HepG2 (cell line): ENCODE results near the gene ZNF282. TPM values are rescaled to one million over a fixed set of nuclear protein-coding genes. Genes with fewer than 3 reads are reported as not detected.
A peak's percentile ranks its signal among the peaks of the same experiment; 100 is the strongest.

Source experiments
- AHR ChIP-seq: IDR thresholded peaks from 2 replicates; pipeline ENCODE4 v1.6.1; 2018; ENCODE audit warnings: missing genetic modification reagents, missing compliant biosample characterization
- EZH2 ChIP-seq: conservative IDR thresholded peaks from 2 replicates; pipeline ENCODE4 v1.6.1; 2012; ENCODE audit warnings: mild to moderate bottlenecking, low read depth, low read length, moderate library complexity
- JDP2 ChIP-seq: sonication (generic); formaldehyde crosslinking; IDR thresholded peaks from 2 replicates; pipeline ENCODE4 v1.8.1; 2022; ENCODE audit warnings: missing genetic modification reagents, borderline replicate concordance
- KDM3A ChIP-seq: IDR thresholded peaks from 2 replicates; pipeline ENCODE4 v1.6.1; 2018; ENCODE audit warnings: low read depth, missing compliant biosample characterization
- NFIC ChIP-seq: IDR thresholded peaks from 2 replicates; pipeline ENCODE4 v1.6.1; 2012; ENCODE audit warnings: mild to moderate bottlenecking, low read length, inconsistent platforms
- PPARG ChIP-seq: conservative IDR thresholded peaks from 2 replicates; pipeline ENCODE4 v1.6.1; 2016; ENCODE audit warnings: missing biosample characterization, missing genetic modification reagents
- SRSF4 ChIP-seq: fragments of 200-400 bp; formaldehyde crosslinking; IDR thresholded peaks from one replicate; pipeline ENCODE4 v1.6.1; 2018; ENCODE audit warnings: mild to moderate bottlenecking, low read depth, low read length, moderate library complexity; ENCODE audit not compliant: poor library complexity, severe bottlenecking
- TFAP4 ChIP-seq: sonication (generic); IDR thresholded peaks from 2 replicates; pipeline ENCODE4 v1.6.1; 2016; ENCODE audit warnings: low read depth, borderline replicate concordance
- ZBTB3 ChIP-seq: sonication (generic); formaldehyde crosslinking; IDR thresholded peaks from 2 replicates; pipeline ENCODE4 v1.4.0; 2020; ENCODE audit warnings: low read depth, mild to moderate bottlenecking, moderate library complexity, missing genetic modification reagents, borderline replicate concordance
- ZKSCAN8 ChIP-seq: IDR thresholded peaks from 2 replicates; pipeline ENCODE4 v1.6.1; 2016; ENCODE audit warnings: borderline replicate concordance, missing genetic modification reagents, missing compliant biosample characterization
- ZNF282 ChIP-seq: fragments of 450-650 bp; IDR thresholded peaks from 2 replicates; pipeline ENCODE4 v1.6.1; 2018; ENCODE audit not compliant: partially characterized antibody
- ZNF33A ChIP-seq: sonication (generic); formaldehyde crosslinking; IDR thresholded peaks from 2 replicates; pipeline ENCODE4 v1.5.1; 2020; ENCODE audit warnings: missing genetic modification reagents, mild to moderate bottlenecking, moderate library complexity, borderline replicate concordance
- ZNF496 ChIP-seq: sonication (generic); formaldehyde crosslinking; IDR thresholded peaks from 2 replicates; pipeline ENCODE4 v1.8.1; 2023; ENCODE audit warnings: mild to moderate bottlenecking, moderate library complexity, missing genetic modification reagents; ENCODE audit not compliant: insufficient replicate concordance
- ZNF788 ChIP-seq: sonication (generic); formaldehyde crosslinking; IDR thresholded peaks from 2 replicates; pipeline ENCODE4 v1.5.0; 2020; ENCODE audit warnings: mild to moderate bottlenecking, missing genetic modification reagents, borderline replicate concordance
- ZNF816 ChIP-seq: sonication (generic); formaldehyde crosslinking; IDR thresholded peaks from 2 replicates; pipeline ENCODE4 v1.8.0; 2022; ENCODE audit warnings: missing genetic modification reagents, mild to moderate bottlenecking, borderline replicate concordance
- ZNF878 ChIP-seq: sonication (generic); formaldehyde crosslinking; IDR thresholded peaks from 2 replicates; pipeline ENCODE4 v1.8.1; 2023; ENCODE audit warnings: mild to moderate bottlenecking, missing genetic modification reagents, moderate library complexity
- polyA plus RNA-seq, 8 experiments: library from polyadenylated mRNA; depleted of rRNA in 3 of 8; stranded (reverse) in 7 of 8; unstranded in 1 of 8; fragments of >200 nt; fragmentation: Illumina TruSeq in 4 of 8; extraction: Trizol in 4 of 8; gene quantifications; 2 replicates each; pipeline versions ENCODE4 v1.2.1 to v1.2.3, GENCODE V29; 2011 to 2016; ENCODE audit warnings: low read depth in 4 of 8, missing spikeins in 1 of 8, mixed read lengths in 1 of 8; ENCODE audit not compliant: insufficient read depth in 1 of 8
- total RNA-seq, 5 experiments: library from RNA; depleted of rRNA; stranded (reverse); fragments of >200 nt; fragmentation: Illumina TruSeq; extraction: Trizol; gene quantifications; 2 replicates each; pipeline ENCODE4 v1.2.3, GENCODE V29; 2016; ENCODE audit warnings: low read depth in 1 of 5
- TF ChIP-seq, protein P1 (sequence below): sonication (generic); formaldehyde crosslinking; IDR thresholded peaks from 2 replicates; pipeline ENCODE4 v1.4.0; 2020; ENCODE audit warnings: missing genetic modification reagents, mild to moderate bottlenecking, borderline replicate concordance
- TF ChIP-seq, protein P2 (sequence below): IDR thresholded peaks from 2 replicates; pipeline ENCODE4 v1.6.1; 2016; ENCODE audit warnings: low read depth, control low read depth
- TF ChIP-seq, protein P3 (sequence below): IDR thresholded peaks from 2 replicates; pipeline ENCODE4 v1.6.1; 2016; ENCODE audit warnings: control low read depth
- TF ChIP-seq, protein P4 (sequence below): sonication (generic); formaldehyde crosslinking; IDR thresholded peaks from 2 replicates; pipeline ENCODE4 v1.8.1; 2023; ENCODE audit warnings: mild to moderate bottlenecking, missing genetic modification reagents, borderline replicate concordance

ZNF282 gene
- total and polyA plus RNA-seq, 2 of the 13 experiments (the other 11 are each of a cell fraction or from before 2014, with no cell fraction given) = 9.1 to 20.9 TPM

DNA sequence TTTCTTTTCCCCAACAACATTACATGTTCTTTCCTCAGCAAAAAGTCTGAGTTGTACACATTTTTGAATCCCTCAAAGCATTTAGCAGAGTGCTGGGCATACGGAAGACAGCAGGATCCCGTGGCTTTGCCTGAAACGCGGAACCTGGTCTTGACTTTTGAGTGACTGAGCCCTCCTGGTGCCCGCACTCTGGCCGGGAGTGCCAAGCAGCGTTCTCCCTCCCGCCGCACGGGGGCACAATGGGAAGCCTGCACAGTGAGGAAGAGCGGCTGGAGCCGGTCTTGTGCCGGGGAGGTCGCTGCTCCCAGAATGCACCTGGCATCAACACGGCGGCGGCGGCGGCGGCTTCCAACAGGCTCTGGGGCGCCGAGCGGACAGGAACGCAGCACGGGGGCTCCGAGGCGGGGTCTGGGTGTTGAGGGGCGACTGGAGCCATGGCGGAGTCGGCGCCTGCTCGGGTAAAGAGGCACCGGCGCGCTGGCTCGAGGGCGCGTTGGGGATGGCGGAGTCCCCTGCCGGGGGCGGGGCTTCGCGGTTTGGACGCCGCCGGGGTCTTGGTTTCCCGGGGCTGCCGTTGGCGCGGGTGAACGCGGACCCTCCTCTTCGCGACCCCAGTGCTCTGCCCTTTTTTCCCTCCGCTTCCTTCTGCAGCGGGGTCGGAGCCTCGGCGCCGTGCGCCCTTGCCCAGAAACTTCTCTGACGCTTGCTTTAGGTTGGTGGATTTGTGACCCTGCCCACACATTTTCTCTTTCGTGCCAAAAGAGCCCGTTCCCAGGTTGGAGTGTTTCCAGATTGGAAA lies 44.2 kb downstream of the ZNF282 start, which contains the start of gene ZNF212 (continued):
- TF ChIP-seq, protein P1, sequence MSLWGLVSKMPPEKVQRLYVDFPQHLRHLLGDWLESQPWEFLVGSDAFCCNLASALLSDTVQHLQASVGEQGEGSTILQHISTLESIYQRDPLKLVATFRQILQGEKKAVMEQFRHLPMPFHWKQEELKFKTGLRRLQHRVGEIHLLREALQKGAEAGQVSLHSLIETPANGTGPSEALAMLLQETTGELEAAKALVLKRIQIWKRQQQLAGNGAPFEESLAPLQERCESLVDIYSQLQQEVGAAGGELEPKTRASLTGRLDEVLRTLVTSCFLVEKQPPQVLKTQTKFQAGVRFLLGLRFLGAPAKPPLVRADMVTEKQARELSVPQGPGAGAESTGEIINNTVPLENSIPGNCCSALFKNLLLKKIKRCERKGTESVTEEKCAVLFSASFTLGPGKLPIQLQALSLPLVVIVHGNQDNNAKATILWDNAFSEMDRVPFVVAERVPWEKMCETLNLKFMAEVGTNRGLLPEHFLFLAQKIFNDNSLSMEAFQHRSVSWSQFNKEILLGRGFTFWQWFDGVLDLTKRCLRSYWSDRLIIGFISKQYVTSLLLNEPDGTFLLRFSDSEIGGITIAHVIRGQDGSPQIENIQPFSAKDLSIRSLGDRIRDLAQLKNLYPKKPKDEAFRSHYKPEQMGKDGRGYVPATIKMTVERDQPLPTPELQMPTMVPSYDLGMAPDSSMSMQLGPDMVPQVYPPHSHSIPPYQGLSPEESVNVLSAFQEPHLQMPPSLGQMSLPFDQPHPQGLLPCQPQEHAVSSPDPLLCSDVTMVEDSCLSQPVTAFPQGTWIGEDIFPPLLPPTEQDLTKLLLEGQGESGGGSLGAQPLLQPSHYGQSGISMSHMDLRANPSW (CRISPR knock-in tag) = 0 out of 2 replicates have a peak, but pooled peaks have one; percentile 54
- 0 out of 2 replicates have a peak, but pooled peaks have one; percentile 87 for TF ChIP-seq ZNF33A (CRISPR knock-in tag)
- no peak for TF ChIP-seq SRSF4
- no peak for TF ChIP-seq KDM3A (CRISPR knock-in tag)
- TF ChIP-seq AHR = no peak
- TF ChIP-seq, protein P2, sequence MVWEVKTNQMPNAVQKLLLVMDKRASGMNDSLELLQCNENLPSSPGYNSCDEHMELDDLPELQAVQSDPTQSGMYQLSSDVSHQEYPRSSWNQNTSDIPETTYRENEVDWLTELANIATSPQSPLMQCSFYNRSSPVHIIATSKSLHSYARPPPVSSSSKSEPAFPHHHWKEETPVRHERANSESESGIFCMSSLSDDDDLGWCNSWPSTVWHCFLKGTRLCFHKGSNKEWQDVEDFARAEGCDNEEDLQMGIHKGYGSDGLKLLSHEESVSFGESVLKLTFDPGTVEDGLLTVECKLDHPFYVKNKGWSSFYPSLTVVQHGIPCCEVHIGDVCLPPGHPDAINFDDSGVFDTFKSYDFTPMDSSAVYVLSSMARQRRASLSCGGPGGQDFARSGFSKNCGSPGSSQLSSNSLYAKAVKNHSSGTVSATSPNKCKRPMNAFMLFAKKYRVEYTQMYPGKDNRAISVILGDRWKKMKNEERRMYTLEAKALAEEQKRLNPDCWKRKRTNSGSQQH (CRISPR knock-in tag) = 0 out of 2 replicates have a peak, but pooled peaks have one; percentile 71
- peak; percentile 54; the same call in 1 of the 2 replicates for TF ChIP-seq PPARG (CRISPR knock-in tag)
- no peak; the same call in 1 of the 2 replicates for TF ChIP-seq ZKSCAN8 (CRISPR knock-in tag)
- no peak for TF ChIP-seq EZH2
- TF ChIP-seq ZNF496 (CRISPR knock-in tag) = no peak
- peak; percentile 59 for TF ChIP-seq TFAP4
- no peak for TF ChIP-seq JDP2
- no peak for TF ChIP-seq ZNF282
- peak; percentile 77 for TF ChIP-seq ZNF878 (CRISPR knock-in tag)
- TF ChIP-seq ZNF788 = peak; percentile 98
- no peak for TF ChIP-seq ZBTB3 (CRISPR knock-in tag)
- peak; percentile 39; the same call in 1 of the 2 replicates for TF ChIP-seq ZNF816 (CRISPR knock-in tag)
- TF ChIP-seq, protein P3, sequence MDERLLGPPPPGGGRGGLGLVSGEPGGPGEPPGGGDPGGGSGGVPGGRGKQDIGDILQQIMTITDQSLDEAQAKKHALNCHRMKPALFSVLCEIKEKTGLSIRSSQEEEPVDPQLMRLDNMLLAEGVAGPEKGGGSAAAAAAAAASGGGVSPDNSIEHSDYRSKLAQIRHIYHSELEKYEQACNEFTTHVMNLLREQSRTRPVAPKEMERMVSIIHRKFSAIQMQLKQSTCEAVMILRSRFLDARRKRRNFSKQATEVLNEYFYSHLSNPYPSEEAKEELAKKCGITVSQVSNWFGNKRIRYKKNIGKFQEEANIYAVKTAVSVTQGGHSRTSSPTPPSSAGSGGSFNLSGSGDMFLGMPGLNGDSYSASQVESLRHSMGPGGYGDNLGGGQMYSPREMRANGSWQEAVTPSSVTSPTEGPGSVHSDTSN (CRISPR knock-in tag) = peak; percentile 45; the same call in 1 of the 2 replicates
- TF ChIP-seq, protein P4, sequence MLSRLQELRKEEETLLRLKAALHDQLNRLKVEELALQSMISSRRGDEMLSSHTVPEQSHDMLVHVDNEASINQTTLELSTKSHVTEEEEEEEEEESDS = no peak
- TF ChIP-seq NFIC = no peak
